HG03565 (cell line): ENCODE data around the gene EFNA1.
"Not testable (repeated sequence)": the region's sequence is repeated elsewhere in the genome, so short reads cannot be mapped to it uniquely, and the experiment has no call there.

ENCODE experiments used
- ATAC-seq: cut with Tn5 transposase; IDR thresholded peaks from one replicate; pipeline ENCODE4 v1.9.1; 2021; ENCODE audit warnings: mild to moderate bottlenecking, moderate library complexity; ENCODE audit not compliant: unreplicated experiment

EFNA1 gene

DNA sequence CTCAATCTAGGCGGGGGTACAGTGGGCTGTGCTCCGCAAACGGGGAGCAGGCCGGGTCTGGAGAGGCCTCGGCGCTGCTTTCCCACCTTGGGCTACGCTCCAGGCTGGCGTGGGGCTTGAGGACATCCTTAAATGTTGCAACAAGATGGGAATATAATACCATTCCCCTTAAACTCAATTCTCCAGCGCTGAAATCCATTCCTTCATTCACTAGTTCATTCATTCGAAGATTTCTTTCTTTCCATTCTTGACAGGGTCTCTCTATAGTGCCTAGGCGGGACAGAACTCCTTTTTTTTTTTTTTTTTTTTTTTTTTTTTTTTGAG is 12.9 kb downstream of the EFNA1 start:
- no peak for ATAC-seq

DNA sequence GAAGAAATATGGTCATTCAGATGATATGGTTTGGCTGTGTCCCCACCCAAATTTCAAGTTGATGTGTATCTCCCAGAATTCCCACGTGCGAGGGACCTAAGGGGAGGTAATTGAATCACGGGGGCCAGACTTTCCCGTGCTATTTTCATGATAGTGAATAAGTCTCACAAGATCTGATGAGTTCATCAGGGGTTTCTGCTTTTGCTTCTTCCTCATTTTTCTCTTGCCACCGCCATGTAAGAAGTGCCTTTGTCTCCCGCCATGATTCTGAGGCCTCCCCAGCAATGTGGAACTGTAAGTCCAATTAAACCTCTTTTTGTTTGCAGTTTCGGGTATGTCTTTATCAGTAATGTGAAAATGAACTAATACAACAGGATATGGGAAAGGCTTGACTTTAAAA is 14.1 kb downstream of the EFNA1 start:
- no peak for ATAC-seq

DNA sequence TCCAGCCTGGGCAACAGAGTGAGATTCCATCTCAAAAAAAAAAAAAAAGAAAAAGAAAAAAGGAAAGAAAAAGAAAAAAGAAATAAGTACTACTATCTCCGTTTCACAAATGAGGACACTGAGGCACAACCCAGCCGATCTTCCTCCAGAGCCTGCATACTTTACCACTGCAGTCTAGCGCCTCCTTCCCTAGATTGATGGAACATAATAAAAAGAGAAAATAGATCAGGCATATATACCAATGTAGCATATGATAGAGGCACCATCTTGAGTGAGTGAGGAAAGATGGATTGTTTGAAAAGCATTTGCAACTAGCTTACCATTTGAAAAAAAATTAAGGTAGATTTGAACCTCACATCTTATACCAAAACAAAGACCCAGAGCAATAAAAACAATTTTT is 17.8 kb downstream of the EFNA1 start:
- ATAC-seq = no peak

GRCh38 chr1:155155996-155156643 is 28.4 kb downstream of the EFNA1 start:
- ATAC-seq = not testable (repeated sequence)

DNA sequence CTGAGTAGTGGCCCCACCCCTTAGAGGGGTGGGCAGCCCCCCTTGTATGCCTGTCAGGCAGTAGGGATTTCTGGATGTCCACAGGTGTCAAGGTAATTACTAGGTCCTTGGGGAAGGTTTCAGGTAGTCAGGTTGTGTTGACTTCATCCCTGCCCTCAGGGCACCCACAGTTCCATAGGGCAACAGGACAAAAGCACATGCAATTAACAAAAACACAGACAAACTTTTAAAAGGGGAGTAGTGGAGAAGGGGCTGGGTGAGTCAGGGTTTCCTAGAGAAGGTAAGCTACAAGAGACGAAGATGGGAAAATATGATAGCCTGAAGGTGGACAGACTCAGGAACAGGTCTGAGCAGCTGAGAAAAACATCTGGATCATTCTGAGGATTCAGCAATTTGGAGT is 31.3 kb downstream of the EFNA1 start:
- ATAC-seq = no peak

- ATAC-seq = no peak
Observed at GRCh38 chr1:155160128-155160527, 32.5 kb downstream of the EFNA1 start.

DNA sequence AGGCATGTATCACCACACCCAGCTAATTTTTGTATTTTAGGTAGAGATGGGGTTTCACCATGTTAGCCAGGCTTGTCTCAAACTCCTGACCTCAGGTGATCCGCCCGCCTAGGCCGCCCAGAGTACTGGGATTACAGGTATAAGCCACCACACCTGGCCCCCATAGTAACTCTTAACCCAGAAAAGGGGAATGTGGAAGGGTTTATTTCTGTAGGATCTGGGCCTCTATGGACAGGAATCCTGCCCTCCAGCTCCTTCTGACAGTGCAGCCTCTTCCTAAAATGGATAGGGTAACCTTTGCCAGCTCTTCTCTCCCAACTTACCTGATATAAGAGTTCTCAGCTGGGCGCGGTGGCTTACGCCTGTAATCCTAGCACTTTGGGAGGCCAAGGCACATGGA is 35.0 kb downstream of the EFNA1 start:
- not testable (repeated sequence) for ATAC-seq

- ATAC-seq = not testable (repeated sequence)
Observed at GRCh38 chr1:155163785-155164184, 36.1 kb downstream of the EFNA1 start.

- not testable (repeated sequence) for ATAC-seq
Observed at GRCh38 chr1:155164625-155165024, 36.9 kb downstream of the EFNA1 start.

DNA sequence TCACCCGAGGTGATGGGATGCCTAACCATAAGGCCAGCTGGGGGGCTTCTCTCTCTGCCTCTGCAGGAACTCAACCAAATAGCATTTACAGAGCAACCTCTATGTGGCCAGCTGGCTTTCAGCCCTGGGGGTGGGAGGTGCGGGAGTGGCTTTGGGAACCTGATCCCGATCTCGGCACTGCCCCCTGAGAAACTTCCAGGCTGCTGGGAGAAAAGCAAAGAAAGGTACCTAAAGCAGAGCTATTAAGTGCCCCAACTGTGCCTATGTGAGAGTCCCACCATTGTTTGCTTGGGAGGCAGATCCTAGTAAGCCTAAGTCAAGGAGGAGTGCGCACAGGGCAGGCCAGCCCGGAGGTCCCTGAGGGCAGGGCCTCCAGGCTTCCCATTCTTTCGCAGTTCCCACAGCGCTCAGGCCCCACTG is 38.4 kb downstream of the EFNA1 start:
- ATAC-seq = no peak

DNA sequence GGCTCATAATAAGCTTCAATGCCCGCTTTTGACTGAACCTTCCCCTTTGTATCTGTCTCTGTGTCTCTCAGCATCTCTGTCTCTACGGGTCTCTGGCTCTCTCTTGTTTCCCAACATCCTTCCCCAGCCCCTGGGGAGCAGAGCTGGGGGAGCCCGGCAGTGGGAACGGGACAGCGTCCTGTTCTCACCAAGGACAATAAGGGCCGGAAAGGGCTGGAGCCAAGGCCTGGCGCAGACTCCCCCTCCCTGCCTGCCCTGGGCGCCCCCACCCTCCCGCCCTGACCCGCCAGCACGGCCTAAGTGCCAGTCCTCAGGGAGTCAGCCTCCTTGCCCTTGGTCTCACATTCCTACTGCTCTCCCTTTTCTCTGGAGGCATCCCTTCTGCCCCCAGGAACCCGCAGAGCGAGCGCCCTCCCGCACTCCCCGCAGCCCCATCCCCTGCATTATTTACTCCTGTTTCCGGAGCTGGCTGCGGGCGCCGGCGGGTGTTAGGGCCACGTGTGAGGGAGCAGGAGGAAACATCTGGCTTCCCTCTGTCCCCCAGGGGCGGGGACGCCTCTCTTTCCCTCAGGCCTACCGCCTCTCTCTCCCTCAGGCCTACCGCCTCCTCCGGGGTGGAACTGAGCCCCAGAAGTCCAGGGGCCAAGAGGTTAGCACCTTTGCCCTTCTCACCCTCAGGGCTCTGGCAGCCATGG is 38.9 kb downstream of the EFNA1 start:
- no peak for ATAC-seq

DNA sequence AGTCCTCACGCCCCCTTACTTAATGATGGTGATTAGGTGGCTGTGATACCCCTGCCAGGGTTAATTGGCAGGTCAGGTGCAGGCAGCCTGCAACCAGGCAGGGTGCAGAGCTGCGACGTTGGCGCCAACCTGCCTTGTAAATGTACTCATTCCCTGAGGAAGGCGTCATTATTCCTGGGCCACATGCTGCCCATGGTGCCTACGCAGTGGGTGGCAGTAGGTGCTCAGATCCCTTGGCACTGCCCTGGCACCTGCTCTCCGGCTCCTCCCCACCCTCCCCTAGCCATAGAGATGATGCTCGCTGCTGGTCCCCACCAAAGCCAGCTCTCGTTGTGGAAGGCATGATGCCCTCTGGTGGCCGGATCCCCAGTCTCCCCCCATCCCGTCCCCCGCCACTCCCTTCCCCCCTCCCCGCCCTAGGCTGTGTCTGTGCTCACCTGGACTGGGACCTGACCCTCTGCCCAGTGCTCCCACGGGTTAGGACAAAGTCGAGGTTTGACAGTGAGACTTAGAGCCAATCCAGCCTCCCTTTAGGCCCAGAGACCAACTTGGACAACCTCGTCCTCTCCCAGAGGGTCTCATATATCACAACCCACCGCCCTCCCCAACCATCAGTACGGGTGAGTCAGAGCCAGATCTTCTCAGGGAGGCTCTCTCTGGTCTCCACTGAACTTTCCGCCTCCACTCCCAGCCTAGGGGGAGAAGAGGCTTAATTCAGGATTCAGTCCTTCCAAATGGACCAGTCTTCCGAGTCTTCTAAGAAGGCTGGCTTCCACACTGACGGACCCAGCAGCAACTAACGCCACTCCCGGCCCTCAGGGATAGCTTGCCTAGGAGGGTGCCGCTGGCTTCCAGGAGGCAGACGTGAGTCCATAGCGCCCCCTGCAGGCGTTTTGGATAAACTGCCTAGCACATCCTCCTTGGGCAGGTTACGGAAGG is 39.8 kb downstream of the EFNA1 start:
- no peak for ATAC-seq

DNA sequence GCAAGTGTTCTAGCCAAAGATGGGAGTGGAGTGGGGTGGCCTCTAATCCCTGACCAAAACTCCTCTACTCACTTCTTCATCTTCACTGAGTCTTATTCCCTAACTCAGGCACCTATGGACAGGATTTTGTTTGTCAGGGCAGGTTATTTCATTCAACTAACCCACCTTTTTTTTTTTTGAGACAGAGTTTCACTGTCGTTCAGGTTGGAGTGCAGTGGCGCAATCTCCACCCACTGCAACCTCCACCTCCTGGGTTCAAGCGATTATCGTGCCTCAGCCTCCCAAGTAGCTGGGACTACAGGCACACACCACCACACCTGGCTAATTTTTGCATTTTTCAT is 40.4 kb downstream of the EFNA1 start:
- ATAC-seq = not testable (repeated sequence)

DNA sequence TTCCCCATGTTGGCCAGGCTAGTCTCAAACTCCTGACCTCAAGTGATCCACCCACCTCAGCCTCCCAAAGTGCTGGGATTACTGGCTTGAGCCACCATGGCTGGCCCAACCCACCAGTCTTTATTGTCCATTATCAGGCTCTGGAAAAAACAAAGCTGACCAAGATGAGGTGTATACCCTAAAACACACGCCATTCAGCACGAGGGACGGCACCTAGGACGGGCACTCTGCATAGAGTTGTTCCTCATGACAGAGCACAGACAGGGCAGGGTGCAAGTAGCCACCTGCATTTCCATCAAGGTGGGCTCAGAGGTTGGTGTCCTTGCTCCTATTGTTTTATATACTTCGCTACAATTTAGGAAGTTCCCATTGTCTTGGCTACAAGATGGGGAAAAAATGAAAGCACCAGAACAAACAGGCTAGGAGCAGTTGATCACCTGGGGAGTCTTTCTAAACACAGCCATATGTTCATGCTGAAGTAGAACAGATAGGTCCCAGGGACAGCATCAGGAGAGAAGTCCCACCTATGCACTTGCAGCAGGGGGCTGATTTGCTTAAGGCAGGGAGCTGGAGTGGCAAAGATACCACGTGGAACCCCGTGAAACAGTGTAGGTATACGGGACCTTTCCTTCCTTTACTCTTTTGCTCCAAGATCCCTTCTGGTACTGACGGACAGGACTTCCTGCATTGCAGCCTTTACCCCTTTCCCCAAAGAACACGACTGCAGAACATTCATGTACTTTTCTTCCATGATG is 41.0 kb downstream of the EFNA1 start:
- no peak for ATAC-seq

DNA sequence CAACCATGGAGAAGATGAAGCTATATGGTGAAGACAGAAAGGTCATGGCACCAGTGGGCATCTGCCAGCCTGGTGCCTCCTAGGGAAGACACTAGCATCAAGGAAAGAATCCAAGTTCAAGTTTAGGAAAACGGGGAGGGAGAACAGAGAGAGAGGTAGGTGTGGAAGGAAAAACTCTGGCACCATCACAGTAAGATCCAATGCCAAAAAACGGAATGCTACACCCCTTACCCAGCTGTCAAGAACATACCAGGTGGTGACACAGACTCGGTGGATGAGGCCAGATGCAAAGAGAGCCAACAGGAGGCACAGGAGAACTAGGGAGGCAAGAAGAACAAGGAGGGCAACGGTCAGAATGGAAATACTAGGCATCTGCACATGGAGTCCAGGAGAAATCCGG is 41.9 kb downstream of the EFNA1 start:
- no peak for ATAC-seq

GRCh38 chr1:155170101-155170785 is 42.6 kb downstream of the EFNA1 start:
- no peak for ATAC-seq

DNA sequence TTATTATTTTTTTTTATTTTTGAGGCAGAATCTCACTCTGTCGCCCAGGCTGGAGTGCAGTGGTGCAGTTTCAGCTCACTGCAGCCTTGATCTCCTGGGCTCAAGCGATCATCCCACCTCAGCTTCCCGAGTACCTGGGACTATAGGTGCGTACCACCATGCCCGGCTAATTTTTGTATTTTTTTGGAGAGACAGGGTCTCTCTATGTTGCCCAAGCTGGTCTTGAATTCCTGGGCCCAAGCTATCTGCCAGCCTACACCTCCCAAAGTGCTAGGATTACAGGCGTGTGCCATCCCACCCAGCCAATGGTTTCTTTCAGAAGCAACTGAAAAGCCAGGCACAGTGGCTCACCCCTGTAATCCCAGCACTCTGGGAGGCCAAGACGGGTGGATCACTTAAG is 43.1 kb downstream of the EFNA1 start:
- ATAC-seq = no peak

DNA sequence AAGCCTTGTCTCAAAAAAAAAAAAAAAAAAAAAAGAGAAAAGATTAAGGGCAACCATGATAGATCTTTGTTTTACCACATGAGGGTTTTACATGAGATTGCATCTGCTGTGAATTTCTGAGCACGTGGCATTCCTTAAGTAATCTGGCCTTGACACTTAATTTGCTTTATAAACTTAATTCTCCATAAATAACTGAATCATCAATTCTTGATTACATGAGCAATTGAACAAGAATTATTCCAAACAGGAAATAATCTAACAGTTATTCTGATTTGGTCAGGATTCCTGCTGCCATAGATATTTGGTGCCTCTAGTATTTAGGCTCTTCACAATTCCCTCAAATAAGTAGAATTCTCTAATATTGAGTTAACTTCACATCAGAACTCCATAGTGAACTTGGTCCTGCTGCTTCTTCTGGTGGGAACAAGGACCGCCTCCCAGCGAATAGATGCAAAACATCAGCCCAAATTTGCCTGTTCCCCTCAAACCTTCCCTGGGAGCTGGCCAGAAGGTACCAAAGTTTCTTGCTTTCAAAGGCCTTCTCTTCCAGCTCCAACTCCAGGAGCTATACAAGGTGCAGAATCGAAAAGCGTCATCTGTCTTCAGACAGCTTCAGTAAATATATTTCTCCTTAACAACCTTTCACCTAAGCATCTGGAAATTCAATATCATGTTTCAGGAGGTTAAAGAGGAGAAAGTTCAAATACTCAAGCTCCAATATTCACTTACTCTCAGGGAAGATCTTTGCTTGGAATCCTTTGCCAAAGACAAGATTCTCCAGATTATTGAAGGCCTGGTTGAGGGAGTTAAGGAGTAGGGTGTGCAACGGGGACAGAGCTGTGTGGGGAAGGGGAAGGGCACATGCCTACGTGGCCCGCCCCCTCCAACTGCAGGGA is 44.4 kb downstream of the EFNA1 start:
- no peak for ATAC-seq

GRCh38 chr1:155172732-155173477 is 45.2 kb downstream of the EFNA1 start, which contains the start of gene KRTCAP2:
KRTCAP2 (minus strand) TSS chr1:155173304; CDS start chr1:155173224, 80 bp downstream.
- ATAC-seq = peak; percentile 52
